K562 (cell line): ENCODE results near the gene IARS2. TPM values are rescaled to one million over a fixed set of nuclear protein-coding genes. Genes with fewer than 3 reads are reported as not detected.
A peak's percentile ranks its signal among the peaks of the same experiment; 100 is the strongest.

Experiments used
- GATAD2B ChIP-seq: fragments of 450-650 bp; IDR thresholded peaks from 2 replicates; pipeline ENCODE4 v1.6.1; 2017; ENCODE audit warnings: mild to moderate bottlenecking, borderline replicate concordance
- HDAC1 ChIP-seq, 2 experiments: fragments of 450-650 bp; IDR thresholded peaks; 2 replicates each; pipeline ENCODE4 v1.6.1; 2016 to 2017; ENCODE audit warnings: inconsistent platforms in 1 of 2, mild to moderate bottlenecking in 1 of 2, moderate library complexity in 1 of 2
- PRMT5 ChIP-seq: sonication (generic); formaldehyde crosslinking; IDR thresholded peaks from 2 replicates; pipeline ENCODE4 v1.5.0; 2020; ENCODE audit warnings: missing genetic modification reagents
- RBM15 ChIP-seq: fragments of 200-400 bp; formaldehyde crosslinking; IDR thresholded peaks from 2 replicates; pipeline ENCODE4 v1.6.1; 2018; ENCODE audit warnings: mild to moderate bottlenecking, low read length, moderate library complexity; ENCODE audit not compliant: insufficient read depth
- TAF15 ChIP-seq: fragments of 200-400 bp; formaldehyde crosslinking; IDR thresholded peaks from 2 replicates; pipeline ENCODE4 v1.6.1; 2017; ENCODE audit warnings: mild to moderate bottlenecking, low read depth, low read length, moderate library complexity
- THRAP3 ChIP-seq: fragments of 450-650 bp; IDR thresholded peaks from 2 replicates; pipeline ENCODE4 v1.6.1; 2016; ENCODE audit warnings: mild to moderate bottlenecking, inconsistent platforms, borderline replicate concordance
- ZNF76 ChIP-seq: fragments of 250-450 bp; sonication (Bioruptor Pico); IDR thresholded peaks from 2 replicates; pipeline ENCODE4 v1.4.0; 2020; ENCODE audit warnings: mild to moderate bottlenecking, moderate library complexity, borderline replicate concordance
- polyA plus RNA-seq, 8 experiments: library from polyadenylated mRNA; depleted of rRNA in 4 of 8; stranded (reverse) in 5 of 8; unstranded in 3 of 8; fragments of >200 nt; fragmentation: Nextera tagmentation in 2 of 8; fragmentation: Illumina TruSeq in 1 of 8; extraction: Ambion mirVana in 2 of 8; extraction: Trizol in 1 of 8; gene quantifications; 2 replicates each; pipeline versions ENCODE4 v1.2.1 to v1.2.3, GENCODE V29; 2011 to 2014; ENCODE audit warnings: inconsistent platforms in 1 of 8, missing spikeins in 1 of 8
- total RNA-seq, 7 experiments: library from RNA; depleted of rRNA in 6 of 7; stranded (reverse); fragments of >200 nt in 6 of 7; fragmentation: Illumina TruSeq in 2 of 7; extraction: Trizol in 2 of 7; gene quantifications; 2 replicates each; pipeline versions ENCODE4 v1.2.1 to v1.2.3, GENCODE V29; 2011 to 2021; ENCODE audit warnings: low replicate concordance in 1 of 7
- TF ChIP-seq, protein P1 (sequence below): IDR thresholded peaks from 2 replicates; pipeline ENCODE4 v1.6.1; 2011; ENCODE audit warnings: borderline replicate concordance, low read depth, mild to moderate bottlenecking, moderate library complexity, low read length; ENCODE audit not compliant: insufficient read depth, poor library complexity, severe bottlenecking
- TF ChIP-seq, protein P2 (sequence below): sonication (generic); IDR thresholded peaks from 2 replicates; pipeline ENCODE4 v1.6.1; 2016
- TF ChIP-seq, protein P3 (sequence below), 2 experiments: fragments of 450-650 bp; conservative IDR thresholded peaks; 2 replicates each; pipeline ENCODE4 v1.6.1; 2017; ENCODE audit warnings: mild to moderate bottlenecking in 2 of 2, moderate library complexity in 2 of 2
- TF ChIP-seq, protein P4 (sequence below): sonication (generic); formaldehyde crosslinking; IDR thresholded peaks from 2 replicates; pipeline ENCODE4 v1.8.0; 2022; ENCODE audit warnings: mild to moderate bottlenecking, missing genetic modification reagents, borderline replicate concordance
- TF ChIP-seq, protein P5 (sequence below): sonication (generic); formaldehyde crosslinking; IDR thresholded peaks from 2 replicates; pipeline ENCODE4 v1.8.0; 2023; ENCODE audit warnings: missing genetic modification reagents, mild to moderate bottlenecking, borderline replicate concordance

IARS2 gene
- total and polyA plus RNA-seq, 9 of the 15 experiments (the other 6 are each of a cell fraction or from before 2014, with no cell fraction given), result 39.6 to 127 (median 93.8) TPM

DNA sequence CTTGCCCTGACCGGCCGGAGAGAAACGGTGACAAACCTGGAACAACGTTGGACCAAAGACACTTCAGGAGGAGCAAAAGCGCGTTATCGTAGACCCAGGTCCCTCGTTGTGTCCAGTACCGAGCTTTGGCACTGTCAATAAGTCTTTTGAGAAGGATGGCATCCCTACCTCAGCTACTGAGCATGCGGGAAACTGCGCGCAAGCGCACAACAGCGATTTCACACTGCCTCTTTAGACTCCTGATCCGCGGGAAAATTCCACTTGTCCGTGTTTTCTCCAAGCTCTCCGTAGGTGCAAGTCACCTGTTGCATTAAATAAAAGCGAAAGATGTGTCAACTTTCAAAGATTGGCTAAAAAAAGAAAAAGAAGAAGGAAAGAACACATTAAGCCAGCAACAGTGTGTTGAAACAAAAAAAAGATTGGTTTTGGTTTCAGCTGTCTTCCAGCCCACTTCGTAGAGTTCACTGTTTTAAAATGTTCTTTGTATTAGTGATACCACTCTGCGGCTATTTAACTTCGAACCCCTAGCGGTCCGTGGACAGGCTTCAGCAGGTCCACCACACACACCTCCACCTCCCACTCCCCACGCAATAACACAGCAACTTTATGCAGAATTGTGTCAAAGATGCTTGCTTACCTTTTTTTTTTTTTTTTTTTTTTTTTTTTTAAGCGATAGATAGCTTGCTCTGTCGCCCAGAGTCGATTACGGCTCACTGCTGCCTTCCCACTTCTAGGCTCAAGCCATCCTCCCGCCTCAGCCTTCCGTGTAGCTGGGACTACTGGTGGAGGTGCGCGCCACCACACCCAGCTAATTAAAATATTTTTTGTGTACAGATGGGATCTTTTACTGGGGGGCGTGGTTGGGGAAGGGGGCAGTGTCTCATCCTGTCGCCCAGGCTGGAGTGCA lies 4.0 kb upstream of the IARS2 start, which contains the start of gene BPNT1 (continued):
- TF ChIP-seq, protein P1, sequence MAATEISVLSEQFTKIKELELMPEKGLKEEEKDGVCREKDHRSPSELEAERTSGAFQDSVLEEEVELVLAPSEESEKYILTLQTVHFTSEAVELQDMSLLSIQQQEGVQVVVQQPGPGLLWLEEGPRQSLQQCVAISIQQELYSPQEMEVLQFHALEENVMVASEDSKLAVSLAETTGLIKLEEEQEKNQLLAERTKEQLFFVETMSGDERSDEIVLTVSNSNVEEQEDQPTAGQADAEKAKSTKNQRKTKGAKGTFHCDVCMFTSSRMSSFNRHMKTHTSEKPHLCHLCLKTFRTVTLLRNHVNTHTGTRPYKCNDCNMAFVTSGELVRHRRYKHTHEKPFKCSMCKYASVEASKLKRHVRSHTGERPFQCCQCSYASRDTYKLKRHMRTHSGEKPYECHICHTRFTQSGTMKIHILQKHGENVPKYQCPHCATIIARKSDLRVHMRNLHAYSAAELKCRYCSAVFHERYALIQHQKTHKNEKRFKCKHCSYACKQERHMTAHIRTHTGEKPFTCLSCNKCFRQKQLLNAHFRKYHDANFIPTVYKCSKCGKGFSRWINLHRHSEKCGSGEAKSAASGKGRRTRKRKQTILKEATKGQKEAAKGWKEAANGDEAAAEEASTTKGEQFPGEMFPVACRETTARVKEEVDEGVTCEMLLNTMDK, result peak; percentile 69
- TF ChIP-seq, protein P2, sequence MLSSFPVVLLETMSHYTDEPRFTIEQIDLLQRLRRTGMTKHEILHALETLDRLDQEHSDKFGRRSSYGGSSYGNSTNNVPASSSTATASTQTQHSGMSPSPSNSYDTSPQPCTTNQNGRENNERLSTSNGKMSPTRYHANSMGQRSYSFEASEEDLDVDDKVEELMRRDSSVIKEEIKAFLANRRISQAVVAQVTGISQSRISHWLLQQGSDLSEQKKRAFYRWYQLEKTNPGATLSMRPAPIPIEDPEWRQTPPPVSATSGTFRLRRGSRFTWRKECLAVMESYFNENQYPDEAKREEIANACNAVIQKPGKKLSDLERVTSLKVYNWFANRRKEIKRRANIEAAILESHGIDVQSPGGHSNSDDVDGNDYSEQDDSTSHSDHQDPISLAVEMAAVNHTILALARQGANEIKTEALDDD, result no peak
- TF ChIP-seq RBM15, result no peak
- TF ChIP-seq GATAD2B, result peak; percentile 15; the same call in 1 of the 2 replicates
- peak in 1 of 2 experiments; percentile 69; a peak in 2 of 4 replicates for TF ChIP-seq HDAC1 (IDR thresholded peaks at IDR 0.05)
- no peak for TF ChIP-seq ZNF76 (CRISPR knock-in tag)
- TF ChIP-seq TAF15, result no peak
- TF ChIP-seq, protein P3, sequence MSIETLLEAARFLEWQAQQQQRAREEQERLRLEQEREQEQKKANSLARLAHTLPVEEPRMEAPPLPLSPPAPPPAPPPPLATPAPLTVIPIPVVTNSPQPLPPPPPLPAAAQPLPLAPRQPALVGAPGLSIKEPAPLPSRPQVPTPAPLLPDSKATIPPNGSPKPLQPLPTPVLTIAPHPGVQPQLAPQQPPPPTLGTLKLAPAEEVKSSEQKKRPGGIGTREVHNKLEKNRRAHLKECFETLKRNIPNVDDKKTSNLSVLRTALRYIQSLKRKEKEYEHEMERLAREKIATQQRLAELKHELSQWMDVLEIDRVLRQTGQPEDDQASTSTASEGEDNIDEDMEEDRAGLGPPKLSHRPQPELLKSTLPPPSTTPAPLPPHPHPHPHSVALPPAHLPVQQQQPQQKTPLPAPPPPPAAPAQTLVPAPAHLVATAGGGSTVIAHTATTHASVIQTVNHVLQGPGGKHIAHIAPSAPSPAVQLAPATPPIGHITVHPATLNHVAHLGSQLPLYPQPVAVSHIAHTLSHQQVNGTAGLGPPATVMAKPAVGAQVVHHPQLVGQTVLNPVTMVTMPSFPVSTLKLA (conservative IDR thresholded peaks at IDR 0.05), result peak; percentile 49 to 84
- TF ChIP-seq, protein P4, sequence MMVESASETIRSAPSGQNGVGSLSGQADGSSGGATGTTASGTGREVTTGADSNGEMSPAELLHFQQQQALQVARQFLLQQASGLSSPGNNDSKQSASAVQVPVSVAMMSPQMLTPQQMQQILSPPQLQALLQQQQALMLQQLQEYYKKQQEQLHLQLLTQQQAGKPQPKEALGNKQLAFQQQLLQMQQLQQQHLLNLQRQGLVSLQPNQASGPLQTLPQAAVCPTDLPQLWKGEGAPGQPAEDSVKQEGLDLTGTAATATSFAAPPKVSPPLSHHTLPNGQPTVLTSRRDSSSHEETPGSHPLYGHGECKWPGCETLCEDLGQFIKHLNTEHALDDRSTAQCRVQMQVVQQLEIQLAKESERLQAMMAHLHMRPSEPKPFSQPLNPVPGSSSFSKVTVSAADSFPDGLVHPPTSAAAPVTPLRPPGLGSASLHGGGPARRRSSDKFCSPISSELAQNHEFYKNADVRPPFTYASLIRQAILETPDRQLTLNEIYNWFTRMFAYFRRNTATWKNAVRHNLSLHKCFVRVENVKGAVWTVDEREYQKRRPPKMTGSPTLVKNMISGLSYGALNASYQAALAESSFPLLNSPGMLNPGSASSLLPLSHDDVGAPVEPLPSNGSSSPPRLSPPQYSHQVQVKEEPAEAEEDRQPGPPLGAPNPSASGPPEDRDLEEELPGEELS (CRISPR knock-in tag), result no peak
- no peak for TF ChIP-seq THRAP3
- TF ChIP-seq PRMT5 (CRISPR knock-in tag), result no peak
- TF ChIP-seq, protein P5, sequence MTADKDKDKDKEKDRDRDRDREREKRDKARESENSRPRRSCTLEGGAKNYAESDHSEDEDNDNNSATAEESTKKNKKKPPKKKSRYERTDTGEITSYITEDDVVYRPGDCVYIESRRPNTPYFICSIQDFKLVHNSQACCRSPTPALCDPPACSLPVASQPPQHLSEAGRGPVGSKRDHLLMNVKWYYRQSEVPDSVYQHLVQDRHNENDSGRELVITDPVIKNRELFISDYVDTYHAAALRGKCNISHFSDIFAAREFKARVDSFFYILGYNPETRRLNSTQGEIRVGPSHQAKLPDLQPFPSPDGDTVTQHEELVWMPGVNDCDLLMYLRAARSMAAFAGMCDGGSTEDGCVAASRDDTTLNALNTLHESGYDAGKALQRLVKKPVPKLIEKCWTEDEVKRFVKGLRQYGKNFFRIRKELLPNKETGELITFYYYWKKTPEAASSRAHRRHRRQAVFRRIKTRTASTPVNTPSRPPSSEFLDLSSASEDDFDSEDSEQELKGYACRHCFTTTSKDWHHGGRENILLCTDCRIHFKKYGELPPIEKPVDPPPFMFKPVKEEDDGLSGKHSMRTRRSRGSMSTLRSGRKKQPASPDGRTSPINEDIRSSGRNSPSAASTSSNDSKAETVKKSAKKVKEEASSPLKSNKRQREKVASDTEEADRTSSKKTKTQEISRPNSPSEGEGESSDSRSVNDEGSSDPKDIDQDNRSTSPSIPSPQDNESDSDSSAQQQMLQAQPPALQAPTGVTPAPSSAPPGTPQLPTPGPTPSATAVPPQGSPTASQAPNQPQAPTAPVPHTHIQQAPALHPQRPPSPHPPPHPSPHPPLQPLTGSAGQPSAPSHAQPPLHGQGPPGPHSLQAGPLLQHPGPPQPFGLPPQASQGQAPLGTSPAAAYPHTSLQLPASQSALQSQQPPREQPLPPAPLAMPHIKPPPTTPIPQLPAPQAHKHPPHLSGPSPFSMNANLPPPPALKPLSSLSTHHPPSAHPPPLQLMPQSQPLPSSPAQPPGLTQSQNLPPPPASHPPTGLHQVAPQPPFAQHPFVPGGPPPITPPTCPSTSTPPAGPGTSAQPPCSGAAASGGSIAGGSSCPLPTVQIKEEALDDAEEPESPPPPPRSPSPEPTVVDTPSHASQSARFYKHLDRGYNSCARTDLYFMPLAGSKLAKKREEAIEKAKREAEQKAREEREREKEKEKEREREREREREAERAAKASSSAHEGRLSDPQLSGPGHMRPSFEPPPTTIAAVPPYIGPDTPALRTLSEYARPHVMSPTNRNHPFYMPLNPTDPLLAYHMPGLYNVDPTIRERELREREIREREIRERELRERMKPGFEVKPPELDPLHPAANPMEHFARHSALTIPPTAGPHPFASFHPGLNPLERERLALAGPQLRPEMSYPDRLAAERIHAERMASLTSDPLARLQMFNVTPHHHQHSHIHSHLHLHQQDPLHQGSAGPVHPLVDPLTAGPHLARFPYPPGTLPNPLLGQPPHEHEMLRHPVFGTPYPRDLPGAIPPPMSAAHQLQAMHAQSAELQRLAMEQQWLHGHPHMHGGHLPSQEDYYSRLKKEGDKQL (CRISPR knock-in tag), result no peak
